PC-3 (cell line): ENCODE results near the gene NCAPG.

Experiments used
- EZH2 ChIP-seq: fragments of 300-600 bp; sonication (generic); IDR thresholded peaks from one replicate; pipeline ENCODE4 v1.6.1; 2017; ENCODE audit warnings: antibody characterized with exemption, mild to moderate bottlenecking, low read length; ENCODE audit not compliant: unreplicated experiment
- EZH2phosphoT487 ChIP-seq: fragments of 300-600 bp; sonication (generic); IDR thresholded peaks from 2 replicates; pipeline ENCODE4 v1.6.1; 2018; ENCODE audit warnings: mild to moderate bottlenecking, antibody characterized with exemption, low read length, borderline replicate concordance
- TF ChIP-seq, protein P1 (sequence below): fragments of 300-600 bp; sonication (generic); conservative IDR thresholded peaks from 2 replicates; pipeline ENCODE4 v1.5.1; 2017; ENCODE audit warnings: antibody characterized with exemption, low read depth, mild to moderate bottlenecking, low read length

DNA sequence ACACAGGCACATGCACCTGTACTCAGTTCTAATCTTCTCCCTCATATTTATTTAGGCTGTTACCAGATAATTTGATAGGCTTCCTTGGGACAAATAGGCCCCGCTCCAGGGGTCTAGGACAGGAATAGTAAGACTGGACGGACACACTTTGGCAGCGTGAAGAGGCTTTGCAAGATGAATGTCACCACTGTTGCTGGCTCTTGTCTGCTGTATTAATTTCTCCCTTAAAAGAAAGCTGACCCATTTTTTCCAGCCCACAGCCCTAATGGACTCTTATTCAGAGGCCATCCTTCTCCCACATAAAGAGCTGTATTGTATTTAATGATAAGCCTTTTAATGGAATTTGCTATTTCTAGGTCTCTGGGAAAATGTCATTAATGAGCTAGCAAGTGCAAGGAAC, 47.4 kb upstream of the NCAPG start:
- TF ChIP-seq, protein P1, sequence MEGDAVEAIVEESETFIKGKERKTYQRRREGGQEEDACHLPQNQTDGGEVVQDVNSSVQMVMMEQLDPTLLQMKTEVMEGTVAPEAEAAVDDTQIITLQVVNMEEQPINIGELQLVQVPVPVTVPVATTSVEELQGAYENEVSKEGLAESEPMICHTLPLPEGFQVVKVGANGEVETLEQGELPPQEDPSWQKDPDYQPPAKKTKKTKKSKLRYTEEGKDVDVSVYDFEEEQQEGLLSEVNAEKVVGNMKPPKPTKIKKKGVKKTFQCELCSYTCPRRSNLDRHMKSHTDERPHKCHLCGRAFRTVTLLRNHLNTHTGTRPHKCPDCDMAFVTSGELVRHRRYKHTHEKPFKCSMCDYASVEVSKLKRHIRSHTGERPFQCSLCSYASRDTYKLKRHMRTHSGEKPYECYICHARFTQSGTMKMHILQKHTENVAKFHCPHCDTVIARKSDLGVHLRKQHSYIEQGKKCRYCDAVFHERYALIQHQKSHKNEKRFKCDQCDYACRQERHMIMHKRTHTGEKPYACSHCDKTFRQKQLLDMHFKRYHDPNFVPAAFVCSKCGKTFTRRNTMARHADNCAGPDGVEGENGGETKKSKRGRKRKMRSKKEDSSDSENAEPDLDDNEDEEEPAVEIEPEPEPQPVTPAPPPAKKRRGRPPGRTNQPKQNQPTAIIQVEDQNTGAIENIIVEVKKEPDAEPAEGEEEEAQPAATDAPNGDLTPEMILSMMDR = no peak
- TF ChIP-seq EZH2phosphoT487 (no peak), EZH2 (no peak)
